ENCODE measurements around the gene ANAPC15.

Gene ANAPC15

GRCh38 chr11:72085621-72086351 is 26.7 kb downstream of the ANAPC15 start:
- TF ChIP-seq ZFHX2 (tag by site-specific recombination; conservative IDR thresholded peaks at IDR 0.05) (0 out of 2 replicates have a peak, but pooled peaks have one; percentile 21), ZNF585B (tag by site-specific recombination; IDR thresholded peaks at IDR 0.05) (no peak), ZNF155 (tag by site-specific recombination; IDR thresholded peaks at IDR 0.05) (no peak), ZBTB6 (tag by site-specific recombination; IDR thresholded peaks at IDR 0.05) (no peak), BCL11B (tag by site-specific recombination; IDR thresholded peaks at IDR 0.05; ENCODE audit: low read depth) (no peak), ZNF600 (tag by site-specific recombination; IDR thresholded peaks at IDR 0.05) (no peak), EGR2 (tag by site-specific recombination; IDR thresholded peaks at IDR 0.05; ENCODE audit: low read depth) (0 out of 2 replicates have a peak, but pooled peaks have one; percentile 28), ZNF26 (tag by site-specific recombination; IDR thresholded peaks at IDR 0.05) (no peak), ZNF561 (tag by site-specific recombination; IDR thresholded peaks at IDR 0.05; ENCODE audit: borderline replicate concordance) (no peak), ZNF354C (tag by site-specific recombination; IDR thresholded peaks at IDR 0.05; ENCODE audit: borderline replicate concordance, low read depth) (no peak)
- no peaks in the 10 kb centered on the region for H3K4me1 ChIP-seq (ENCODE audit: control insufficient read depth, insufficient read depth, low read length)
- peaks cover 0 to 32% of the 10 kb centered on the region in 2 experiments; a peak in 1 of 3 replicates for H3K36me3 ChIP-seq (ENCODE audit: control insufficient read depth in 2 of 2, insufficient read depth in 1 of 2, low read length in 2 of 2)
- H3K27ac ChIP-seq (ENCODE audit: extremely low read depth, low read depth, low read length) = no peak overlapping the region
- H3K9me3 ChIP-seq (ENCODE audit: control insufficient read depth, insufficient read depth, low read depth, low read length) = no peaks in the 10 kb centered on the region
- ChIA-PET POLR2A (interaction anchor here (0.7 to 1.1 kb wide), 3 partner anchors 15 to 90 kb away, joined by 3 to 4 read pairs (median 3); partner anchors contain the start of gene ANAPC15), CTCF (interaction anchor here (0.6 to 4.7 kb wide), 4 partner anchors 59 to 107 kb away, joined by 3 to 60 read pairs (median 4); no protein-coding TSS in a partner anchor)
- no peak overlapping the region for H3K4me3 ChIP-seq (ENCODE audit: low read depth, low read length)

GRCh38 chr11:72084965-72085364 is 27.5 kb downstream of the ANAPC15 start:
- CTCF ChIA-PET = interaction anchor here (0.6 to 4.7 kb wide), 4 partner anchors 17 to 352 kb away, joined by 3 to 60 read pairs (median 3); no protein-coding TSS in a partner anchor
- POLR2A ChIA-PET = interaction anchor here (0.6 to 1.1 kb wide), 3 partner anchors 16 to 89 kb away, joined by 3 to 4 read pairs (median 3); no protein-coding TSS in a partner anchor
- Histone ChIP-seq H3K4me3 (ENCODE audit: low read depth, low read length) (no peak overlapping the region), H3K36me3 (ENCODE audit: control insufficient read depth in 2 of 2, insufficient read depth in 1 of 2, low read length in 2 of 2) (peaks cover 0 to 24% of the 10 kb centered on the region in 2 experiments; a peak in 1 of 3 replicates), H3K4me1 (ENCODE audit: control insufficient read depth, insufficient read depth, low read length) (no peaks in the 10 kb centered on the region), H3K9me3 (ENCODE audit: control insufficient read depth, insufficient read depth, low read depth, low read length) (no peaks in the 10 kb centered on the region), H3K27ac (ENCODE audit: extremely low read depth, low read depth, low read length) (no peak overlapping the region)
- no peak for TF ChIP-seq REPIN1 (tag by site-specific recombination; IDR thresholded peaks at IDR 0.05; ENCODE audit: low read depth)
- no peak for TF ChIP-seq ZNF146 (tag by site-specific recombination; IDR thresholded peaks at IDR 0.05)
- no peak for TF ChIP-seq ZNF2 (tag by site-specific recombination; IDR thresholded peaks at IDR 0.05)
- TF ChIP-seq ZNF175 (tag by site-specific recombination; IDR thresholded peaks at IDR 0.05) = no peak
- no peak for TF ChIP-seq ZNF791 (tag by site-specific recombination; IDR thresholded peaks at IDR 0.05)
- TF ChIP-seq BCL11B (tag by site-specific recombination; IDR thresholded peaks at IDR 0.05; ENCODE audit: low read depth) = no peak
- TF ChIP-seq ZFHX2 (tag by site-specific recombination; conservative IDR thresholded peaks at IDR 0.05) = no peak
- TF ChIP-seq ZNF416 (tag by site-specific recombination; IDR thresholded peaks at IDR 0.05) = no peak
- no peak for TF ChIP-seq ZNF138 (tag by site-specific recombination; IDR thresholded peaks at IDR 0.05; ENCODE audit: borderline replicate concordance)

- ChIA-PET POLR2A (no interaction called here), CTCF (interaction anchor here (0.6 to 4.7 kb wide), 4 partner anchors 10 to 352 kb away, joined by 3 to 60 read pairs (median 3); no protein-coding TSS in a partner anchor)
- H3K36me3 ChIP-seq (ENCODE audit: control insufficient read depth in 2 of 2, insufficient read depth in 1 of 2, low read length in 2 of 2) = peaks cover 0 to 16% of the 10 kb centered on the region in 2 experiments; a peak in 1 of 3 replicates
- no peak overlapping the region for H3K27ac ChIP-seq (ENCODE audit: extremely low read depth, low read depth, low read length)
- TF ChIP-seq PRDM1 (tag by site-specific recombination; IDR thresholded peaks at IDR 0.05) (no peak), ZNF768 (tag by site-specific recombination; IDR thresholded peaks at IDR 0.05) (no peak), ZNF777 (tag by site-specific recombination; IDR thresholded peaks at IDR 0.05; ENCODE audit: borderline replicate concordance) (no peak), YY1 (tag by site-specific recombination; IDR thresholded peaks at IDR 0.05) (no peak), BCL11B (tag by site-specific recombination; IDR thresholded peaks at IDR 0.05; ENCODE audit: low read depth) (no peak), ZNF677 (tag by site-specific recombination; IDR thresholded peaks at IDR 0.05) (no peak), ZNF311 (tag by site-specific recombination; IDR thresholded peaks at IDR 0.05; ENCODE audit: borderline replicate concordance) (no peak), EGR2 (tag by site-specific recombination; IDR thresholded peaks at IDR 0.05; ENCODE audit: low read depth) (no peak), ZNF138 (tag by site-specific recombination; IDR thresholded peaks at IDR 0.05; ENCODE audit: borderline replicate concordance) (no peak), FEZF1 (tag by site-specific recombination; IDR thresholded peaks at IDR 0.05) (no peak), ZBTB1 (tag by site-specific recombination; IDR thresholded peaks at IDR 0.05) (no peak), ZSCAN30 (tag by site-specific recombination; IDR thresholded peaks at IDR 0.05) (no peak)
- H3K9me3 ChIP-seq (ENCODE audit: control insufficient read depth, insufficient read depth, low read depth, low read length) = no peaks in the 10 kb centered on the region
- no peak overlapping the region for H3K4me3 ChIP-seq (ENCODE audit: low read depth, low read length)
- H3K4me1 ChIP-seq (ENCODE audit: control insufficient read depth, insufficient read depth, low read length) = no peaks in the 10 kb centered on the region
Observed at GRCh38 chr11:72084076-72084475, 28.4 kb downstream of the ANAPC15 start.
